IMR-90 (cell line): ENCODE measurements around the gene FGF7. TPM values are rescaled to one million over a fixed set of nuclear protein-coding genes. Genes with fewer than 3 reads are reported as not detected.

Experiments
- ATAC-seq: fragments of 200-7000 bp; cut with Tn5 transposase; 2 replicates; pipeline ENCODE4 v1.9.1; 2020; ENCODE audit warnings: low read depth, mild to moderate bottlenecking, moderate library complexity
- BruUV-seq: library from RNA; stranded (reverse); fragments of 400-500 nt; replicated peaks from 2 replicates; lab custom pipeline; 2021; lab: Mats Ljungman, UMichigan
- CTCF ChIA-PET: fragments of 300-600 bp; formaldehyde crosslinking; extraction: SDS; loops from one replicate; lab custom pipeline; 2021; ENCODE audit warnings: antibody characterized with exemption; lab: Yijun Ruan, JAX
- POLR2A ChIA-PET: fragments of 300-600 bp; sonication (Branson Sonifier 250); formaldehyde crosslinking; loops from one replicate; lab custom pipeline; 2022; ENCODE audit warnings: antibody characterized with exemption; ENCODE audit not compliant: unreplicated experiment; lab: Charles Lee
- DNase-seq: peaks from one replicate; pipeline ENCODE4 v3.0.0; 2013
- H2AFZ ChIP-seq: replicated peaks from 2 replicates; pipeline ENCODE3; 2013; ENCODE audit warnings: low read length, mild to moderate bottlenecking; ENCODE audit not compliant: poor library complexity
- H2AK5ac ChIP-seq: 2 replicates; pipeline ENCODE4 v1.6.1; 2013; ENCODE audit warnings: low read depth, low read length, inconsistent platforms
- H2AK9ac ChIP-seq: replicated peaks from 2 replicates; pipeline ENCODE3; 2013; ENCODE audit warnings: mild to moderate bottlenecking, low read depth, low read length, moderate library complexity; ENCODE audit not compliant: poor library complexity
- H2BK120ac ChIP-seq: 2 replicates; pipeline ENCODE4 v1.6.1; 2013; ENCODE audit warnings: low read depth, low read length, inconsistent platforms
- H2BK15ac ChIP-seq: 3 replicates; pipeline ENCODE4 v1.6.1; 2013; ENCODE audit warnings: low read depth, low read length, inconsistent platforms
- H2BK20ac ChIP-seq: 2 replicates; pipeline ENCODE4 v1.6.1; 2013; ENCODE audit warnings: low read depth, mild to moderate bottlenecking, inconsistent platforms, low read length, moderate library complexity
- H2BK5ac ChIP-seq: 2 replicates; pipeline ENCODE4 v1.6.1; 2013; ENCODE audit warnings: mild to moderate bottlenecking, low read depth, low read length, inconsistent platforms; ENCODE audit not compliant: poor library complexity, severe bottlenecking
- H3K14ac ChIP-seq: replicated peaks from 2 replicates; pipeline ENCODE4 v1.6.1; 2013; ENCODE audit warnings: low read depth, low read length, inconsistent platforms
- H3K18ac ChIP-seq: 2 replicates; pipeline ENCODE4 v1.6.1; 2013; ENCODE audit warnings: low read depth, low read length, control low read depth
- H3K23ac ChIP-seq: 2 replicates; pipeline ENCODE4 v1.6.1; 2013; ENCODE audit warnings: low read depth, low read length, inconsistent platforms
- H3K27ac ChIP-seq: 2 replicates; pipeline ENCODE4 v1.5.1; 2013; ENCODE audit warnings: mild to moderate bottlenecking, control low read depth, low read length; ENCODE audit not compliant: insufficient read depth
- H3K27me3 ChIP-seq: 2 replicates; pipeline ENCODE4 v1.6.1; 2013; ENCODE audit warnings: low read length; ENCODE audit not compliant: control insufficient read depth, insufficient read depth
- H3K36me3 ChIP-seq: 2 replicates; pipeline ENCODE4 v1.6.1; 2013; ENCODE audit warnings: low read length, mixed read lengths; ENCODE audit not compliant: control insufficient read depth, insufficient read depth
- H3K4ac ChIP-seq: 2 replicates; pipeline ENCODE4 v1.6.1; 2013; ENCODE audit warnings: low read depth, low read length, inconsistent platforms
- H3K4me1 ChIP-seq: 2 replicates; pipeline ENCODE4 v1.6.1; 2013; ENCODE audit warnings: low read length, mixed read lengths; ENCODE audit not compliant: control insufficient read depth, insufficient read depth
- H3K4me2 ChIP-seq: 2 replicates; pipeline ENCODE4 v1.6.1; 2013; ENCODE audit warnings: low read depth, mild to moderate bottlenecking, control low read depth, low read length, moderate library complexity
- H3K4me3 ChIP-seq: 2 replicates; pipeline ENCODE4 v1.5.1; 2013; ENCODE audit warnings: low read depth, mild to moderate bottlenecking, control low read depth, low read length, moderate library complexity; ENCODE audit not compliant: insufficient read depth
- H3K56ac ChIP-seq: 2 replicates; pipeline ENCODE4 v1.6.1; 2013; ENCODE audit warnings: low read length, inconsistent platforms; ENCODE audit not compliant: insufficient read depth; ENCODE audit errors: extremely low read depth
- H3K79me1 ChIP-seq, 2 experiments: 2 replicates each; pipeline ENCODE4 v1.6.1; 2013; ENCODE audit warnings: low read length in 2 of 2, inconsistent platforms in 1 of 2, low read depth in 1 of 2
- H3K9ac ChIP-seq: 2 replicates; pipeline ENCODE4 v1.6.1; 2013; ENCODE audit warnings: low read depth, low read length, control low read depth
- H3K9me1 ChIP-seq: 2 replicates; pipeline ENCODE4 v1.6.1; 2013; ENCODE audit warnings: low read length, inconsistent platforms; ENCODE audit not compliant: insufficient read depth
- H3K9me3 ChIP-seq: 2 replicates; pipeline ENCODE4 v1.6.1; 2013; ENCODE audit warnings: low read length; ENCODE audit not compliant: control insufficient read depth, insufficient read depth
- H4K20me1 ChIP-seq: 2 replicates; pipeline ENCODE4 v1.6.1; 2013; ENCODE audit warnings: low read length, inconsistent platforms; ENCODE audit not compliant: insufficient read depth
- H4K5ac ChIP-seq: 2 replicates; pipeline ENCODE4 v1.6.1; 2013; ENCODE audit warnings: mild to moderate bottlenecking, low read depth, low read length, control low read depth
- H4K8ac ChIP-seq, 2 experiments: 2 replicates each; pipeline ENCODE4 v1.6.1; 2013; ENCODE audit warnings: low read depth in 2 of 2, low read length in 2 of 2, control low read depth in 1 of 2, inconsistent platforms in 1 of 2
- H4K91ac ChIP-seq: 2 replicates; pipeline ENCODE4 v1.6.1; 2013; ENCODE audit warnings: low read depth, low read length, inconsistent platforms; ENCODE audit not compliant: insufficient read depth
- BHLHE40 ChIP-seq: fragments of 150-350 bp; IDR thresholded peaks from 2 replicates; pipeline ENCODE4 v1.6.1; 2016; ENCODE audit warnings: mild to moderate bottlenecking, low read depth, low read length
- CEBPB ChIP-seq: IDR thresholded peaks from 2 replicates; pipeline ENCODE4 v1.6.1; 2012; ENCODE audit warnings: low read depth, low read length, improper control_type of control experiment
- CHD1 ChIP-seq: IDR thresholded peaks from 2 replicates; pipeline ENCODE4 v1.6.1; 2012; ENCODE audit warnings: low read depth, low read length, improper control_type of control experiment
- FOS ChIP-seq: fragments of 150-350 bp; IDR thresholded peaks from 2 replicates; pipeline ENCODE4 v1.6.1; 2016; ENCODE audit warnings: low read depth, low read length
- MAFK ChIP-seq: IDR thresholded peaks from 2 replicates; pipeline ENCODE4 v1.6.1; 2012; ENCODE audit warnings: low read depth, low read length, improper control_type of control experiment
- MAZ ChIP-seq: IDR thresholded peaks from 2 replicates; pipeline ENCODE4 v1.6.1; 2012; ENCODE audit warnings: low read depth, mild to moderate bottlenecking, low read length, improper control_type of control experiment, moderate library complexity, borderline replicate concordance
- MXI1 ChIP-seq: IDR thresholded peaks from 2 replicates; pipeline ENCODE4 v1.6.1; 2012; ENCODE audit warnings: low read depth, mild to moderate bottlenecking, low read length, moderate library complexity, borderline replicate concordance
- NFE2L2 ChIP-seq: fragments of 150-350 bp; IDR thresholded peaks from 2 replicates; pipeline ENCODE4 v1.6.1; 2016; ENCODE audit warnings: low read depth, mild to moderate bottlenecking, low read length
- POLR2A ChIP-seq: IDR thresholded peaks from 2 replicates; pipeline ENCODE4 v1.6.1; 2012; ENCODE audit warnings: mild to moderate bottlenecking, low read depth, low read length
- RAD21 ChIP-seq: IDR thresholded peaks from 2 replicates; pipeline ENCODE4 v1.6.1; 2012; ENCODE audit warnings: low read length, improper control_type of control experiment
- RCOR1 ChIP-seq: IDR thresholded peaks from 2 replicates; pipeline ENCODE4 v1.6.1; 2012; ENCODE audit warnings: mild to moderate bottlenecking, low read length, improper control_type of control experiment; ENCODE audit not compliant: insufficient replicate concordance
- RFX5 ChIP-seq: IDR thresholded peaks from 2 replicates; pipeline ENCODE4 v1.8.0; 2012; ENCODE audit warnings: low read depth, mild to moderate bottlenecking, low read length, moderate library complexity
- SMC3 ChIP-seq: fragments of 150-350 bp; IDR thresholded peaks from 2 replicates; pipeline ENCODE4 v1.6.1; 2016; ENCODE audit warnings: low read depth, mild to moderate bottlenecking, antibody characterized with exemption, low read length, moderate library complexity
- WGBS, 2 experiments: methylation state at CpG; one replicate each; pipeline versions ENCODE4 v1.1.5 to v1.1.7; 2013; ENCODE audit warnings: missing lambda C conversion rate in 2 of 2; ENCODE audit not compliant: insufficient read length in 1 of 2; ENCODE audit errors: extremely low coverage in 2 of 2; 5-methylcytosine and 5-hydroxymethylcytosine counted together
- dilution Hi-C: fragments of 300-500 bp; cut with HindIII; formaldehyde crosslinking; loops from one replicate; pipeline ENCODE4 v1.14.3; 2018; ENCODE audit warnings: low sequenced_read_pairs; ENCODE audit not compliant: unreplicated experiment
- in situ Hi-C: fragments of 300-500 bp; cut with MboI; formaldehyde crosslinking; loops from 3 replicates; pipeline ENCODE4 v1.14.3; 2019; ENCODE audit warnings: low sequenced_read_pairs, inconsistent platforms, mixed read lengths
- intact Hi-C: fragments of 100-400 bp; cut with micrococcal nuclease; formaldehyde crosslinking; loops from 2 replicates; pipeline ENCODE4 v1.10.0; 2022
- polyA plus RNA-seq, 3 experiments: library from polyadenylated mRNA; depleted of rRNA; stranded (reverse); fragments of >200 nt; gene quantifications; 2 replicates each; pipeline ENCODE4 v1.2.3, GENCODE V29; 2012; ENCODE audit warnings: low replicate concordance in 1 of 3
- total RNA-seq: library from RNA; depleted of rRNA; stranded (reverse); fragments of >200 nt; gene quantifications from 2 replicates; pipeline ENCODE4 v1.2.3, GENCODE V29; 2012
- TF ChIP-seq, protein P1 (sequence below): conservative IDR thresholded peaks from 2 replicates; pipeline ENCODE4 v1.5.1; 2012; ENCODE audit warnings: mild to moderate bottlenecking, low read depth, low read length, improper control_type of control experiment
- TF ChIP-seq, protein P2 (sequence below): fragments of 150-350 bp; IDR thresholded peaks from 2 replicates; pipeline ENCODE4 v1.6.1; 2016; ENCODE audit warnings: low read depth, mild to moderate bottlenecking, low read length, moderate library complexity, borderline replicate concordance
- TF ChIP-seq, protein P3 (sequence below): fragments of 150-350 bp; IDR thresholded peaks from 2 replicates; pipeline ENCODE4 v1.6.1; 2017; ENCODE audit warnings: mild to moderate bottlenecking, antibody characterized with exemption, low read length, low read depth

FGF7 gene
- total and polyA plus RNA-seq, 2 of the 4 experiments (the other 2 are of a cell fraction), result 27.3 to 34.8 TPM

DNA sequence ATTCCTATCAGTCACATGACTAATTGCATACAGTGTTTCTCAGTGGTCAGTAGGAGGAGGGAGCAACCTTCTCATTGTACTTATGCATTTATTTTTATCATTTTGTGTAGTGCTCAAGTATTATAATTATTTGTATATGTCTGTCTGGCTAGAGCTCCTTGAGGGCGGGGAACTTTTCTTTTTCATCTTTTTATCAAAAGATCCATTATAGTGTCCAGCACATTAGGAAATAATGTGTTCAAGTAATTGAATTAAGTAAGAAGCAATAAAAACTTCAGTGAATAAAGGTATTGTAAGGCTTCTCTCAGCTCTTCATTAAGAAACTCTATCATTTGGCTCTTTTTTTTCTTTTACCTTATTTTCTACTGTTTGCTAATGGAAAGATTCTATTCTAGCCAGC lies 18.8 kb downstream of the FGF7 start:
- dilution Hi-C loops, result no loop called here

More for the DNA sequence above, 18.8 kb downstream of the FGF7 start:
- ChIA-PET CTCF (no interaction called here), POLR2A (no interaction called here)
- no peak overlapping the region for H2AK5ac ChIP-seq
- H2AFZ ChIP-seq, result no peak overlapping the region
- no peak overlapping the region for H4K91ac ChIP-seq
- H3K4me2 ChIP-seq, result no peak overlapping the region
- H2BK5ac ChIP-seq, result peak overlapping the region; percentile 96
- no CpG with 5 or more reads among the region's 1 CpG for WGBS, 2 experiments
- peak overlapping the region in 1 of 2 experiments; percentile 67; a peak in 2 of 4 replicates for H4K8ac ChIP-seq
- H3K36me3 ChIP-seq, result peaks cover 19% of the 10 kb centered on the region
- ATAC-seq, result no peak
- no peak overlapping the region for H3K23ac ChIP-seq
- TF ChIP-seq, protein P1, sequence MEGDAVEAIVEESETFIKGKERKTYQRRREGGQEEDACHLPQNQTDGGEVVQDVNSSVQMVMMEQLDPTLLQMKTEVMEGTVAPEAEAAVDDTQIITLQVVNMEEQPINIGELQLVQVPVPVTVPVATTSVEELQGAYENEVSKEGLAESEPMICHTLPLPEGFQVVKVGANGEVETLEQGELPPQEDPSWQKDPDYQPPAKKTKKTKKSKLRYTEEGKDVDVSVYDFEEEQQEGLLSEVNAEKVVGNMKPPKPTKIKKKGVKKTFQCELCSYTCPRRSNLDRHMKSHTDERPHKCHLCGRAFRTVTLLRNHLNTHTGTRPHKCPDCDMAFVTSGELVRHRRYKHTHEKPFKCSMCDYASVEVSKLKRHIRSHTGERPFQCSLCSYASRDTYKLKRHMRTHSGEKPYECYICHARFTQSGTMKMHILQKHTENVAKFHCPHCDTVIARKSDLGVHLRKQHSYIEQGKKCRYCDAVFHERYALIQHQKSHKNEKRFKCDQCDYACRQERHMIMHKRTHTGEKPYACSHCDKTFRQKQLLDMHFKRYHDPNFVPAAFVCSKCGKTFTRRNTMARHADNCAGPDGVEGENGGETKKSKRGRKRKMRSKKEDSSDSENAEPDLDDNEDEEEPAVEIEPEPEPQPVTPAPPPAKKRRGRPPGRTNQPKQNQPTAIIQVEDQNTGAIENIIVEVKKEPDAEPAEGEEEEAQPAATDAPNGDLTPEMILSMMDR, result no peak
- TF ChIP-seq, protein P2, sequence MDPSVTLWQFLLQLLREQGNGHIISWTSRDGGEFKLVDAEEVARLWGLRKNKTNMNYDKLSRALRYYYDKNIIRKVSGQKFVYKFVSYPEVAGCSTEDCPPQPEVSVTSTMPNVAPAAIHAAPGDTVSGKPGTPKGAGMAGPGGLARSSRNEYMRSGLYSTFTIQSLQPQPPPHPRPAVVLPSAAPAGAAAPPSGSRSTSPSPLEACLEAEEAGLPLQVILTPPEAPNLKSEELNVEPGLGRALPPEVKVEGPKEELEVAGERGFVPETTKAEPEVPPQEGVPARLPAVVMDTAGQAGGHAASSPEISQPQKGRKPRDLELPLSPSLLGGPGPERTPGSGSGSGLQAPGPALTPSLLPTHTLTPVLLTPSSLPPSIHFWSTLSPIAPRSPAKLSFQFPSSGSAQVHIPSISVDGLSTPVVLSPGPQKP, result no peak
- TF ChIP-seq BHLHE40, result no peak
- TF ChIP-seq RAD21, result no peak
- TF ChIP-seq POLR2A, result no peak
- TF ChIP-seq FOS, result no peak
- TF ChIP-seq CHD1, result no peak
- TF ChIP-seq RCOR1, result no peak
- no peak for TF ChIP-seq RFX5
- no peak for TF ChIP-seq NFE2L2
- TF ChIP-seq CEBPB, result no peak
- no peak for TF ChIP-seq SMC3
- TF ChIP-seq MAZ, result no peak
- TF ChIP-seq MXI1, result no peak
- TF ChIP-seq, protein P3, sequence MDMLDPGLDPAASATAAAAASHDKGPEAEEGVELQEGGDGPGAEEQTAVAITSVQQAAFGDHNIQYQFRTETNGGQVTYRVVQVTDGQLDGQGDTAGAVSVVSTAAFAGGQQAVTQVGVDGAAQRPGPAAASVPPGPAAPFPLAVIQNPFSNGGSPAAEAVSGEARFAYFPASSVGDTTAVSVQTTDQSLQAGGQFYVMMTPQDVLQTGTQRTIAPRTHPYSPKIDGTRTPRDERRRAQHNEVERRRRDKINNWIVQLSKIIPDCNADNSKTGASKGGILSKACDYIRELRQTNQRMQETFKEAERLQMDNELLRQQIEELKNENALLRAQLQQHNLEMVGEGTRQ, result no peak
- no peak for TF ChIP-seq MAFK
- H2BK20ac ChIP-seq, result no peak overlapping the region; the same call in 1 of the 2 replicates
- H3K27me3 ChIP-seq, result no peaks in the 10 kb centered on the region
- H3K9me3 ChIP-seq, result no peaks in the 10 kb centered on the region
- H2BK120ac ChIP-seq, result no peak overlapping the region
- intact Hi-C loops, result loop anchor here (5.0 kb wide), 1 partner anchor 560 kb away; no protein-coding TSS in a partner anchor
- no peak overlapping the region; the same call in 1 of the 2 replicates for H3K18ac ChIP-seq
- H2BK15ac ChIP-seq, result no peak overlapping the region
- no peak overlapping the region for H3K56ac ChIP-seq
- no peak overlapping the region for H2AK9ac ChIP-seq
- H3K27ac ChIP-seq, result no peak overlapping the region
- H3K79me1 ChIP-seq, result peaks cover 12 to 47% of the 10 kb centered on the region in 2 experiments
- no peak overlapping the region for H4K5ac ChIP-seq
- in situ Hi-C loops, result no loop called here
- DNase-seq, result no peak
- peaks cover 20% of the 10 kb centered on the region for H3K4me1 ChIP-seq
- no peak overlapping the region for H3K14ac ChIP-seq
- peaks cover 4% of the 10 kb centered on the region for H4K20me1 ChIP-seq
- H3K9me1 ChIP-seq, result peaks cover 11% of the 10 kb centered on the region
- H3K4me3 ChIP-seq, result no peak overlapping the region
- H3K9ac ChIP-seq, result no peak overlapping the region; the same call in 1 of the 2 replicates
- no TSS peak for BruUV-seq
- H3K4ac ChIP-seq, result no peak overlapping the region
